Activated naive CD4-positive, alpha-beta T cell treated with anti-CD3 and anti-CD28 coated beads, Interleukin-2, amount 50 U/mL, for 72 hours (primary cell): ENCODE measurements around the gene FOXO1. TPM values are rescaled to one million over a fixed set of nuclear protein-coding genes. Genes with fewer than 3 reads are reported as not detected.

ENCODE experiments used
- ATAC-seq, 2 donors: fragments of 150-1000 bp; cut with Tn5 transposase; 2 replicates each; pipeline ENCODE4 v1.10.0; 2021; ENCODE audit warnings: mild to moderate bottlenecking in 2 of 2, moderate library complexity in 2 of 2
- DNase-seq, 2 donors: peaks; one replicate each; pipeline ENCODE4 v3.0.0; 2021 to 2022; ENCODE audit warnings: low spot score in 2 of 2
- H3K27ac Mint-ChIP-seq, 2 donors: one replicate each; pipeline ENCODE4 v1.8.0; 2022; ENCODE audit warnings: mild to moderate bottlenecking in 2 of 2, mixed read lengths in 2 of 2
- H3K36me3 Mint-ChIP-seq, 2 donors: one replicate each; pipeline ENCODE4 v1.8.0; 2022; ENCODE audit warnings: mixed read lengths in 2 of 2
- H3K9me3 Mint-ChIP-seq, 2 donors: one replicate each; pipeline ENCODE4 v1.8.0; 2022; ENCODE audit warnings: mixed read lengths in 2 of 2
- total RNA-seq, 2 donors: library from RNA; stranded (reverse); gene quantifications; one replicate each; pipeline ENCODE4 v1.2.3, GENCODE V29; 2022

Gene FOXO1
- total RNA-seq, 2 donors from 2014 or later = 40.4 to 57.8 TPM

DNA sequence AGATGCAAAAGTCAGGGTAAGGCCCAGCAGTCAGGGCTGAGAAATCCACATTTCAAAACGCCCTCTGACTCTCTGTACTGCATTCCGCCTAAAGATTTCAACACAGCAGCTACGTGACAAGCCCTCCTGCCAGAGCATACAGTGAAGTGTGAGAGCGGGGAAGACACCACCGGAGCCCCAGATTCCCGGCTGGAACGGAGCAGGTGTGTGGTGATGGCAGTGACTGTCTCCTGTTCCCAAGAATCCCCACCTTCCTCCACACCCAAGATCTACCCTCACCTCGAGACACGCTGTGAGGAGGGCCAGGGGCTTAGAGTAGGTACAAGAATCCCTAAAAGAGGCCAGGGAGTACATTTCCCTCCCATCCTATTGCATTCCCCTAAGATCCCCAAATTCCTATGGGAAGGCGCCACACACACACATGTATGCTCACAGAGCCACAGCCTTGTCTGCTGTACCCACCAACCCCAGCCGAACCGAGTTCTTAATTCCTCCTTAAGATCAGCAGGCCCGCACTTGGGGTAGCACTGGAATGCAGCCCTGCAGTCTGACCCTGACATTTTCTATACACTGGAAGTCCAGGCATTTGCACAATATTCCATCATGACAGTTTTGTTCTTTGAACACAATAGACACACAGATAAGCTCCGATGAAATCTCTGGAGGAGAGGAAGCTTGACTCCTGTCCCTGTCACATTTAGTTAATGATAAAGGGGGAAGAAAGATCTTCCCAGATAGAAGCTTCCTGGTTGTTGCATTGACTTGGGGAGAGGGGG, 102.9 kb downstream of the FOXO1 start:
- Mint-ChIP-seq H3K9me3 (peaks cover 0 to 4% of the 10 kb centered on the region in 2 donors), H3K27ac (peak overlapping the region; percentile 60 to 62), H3K36me3 (peaks cover 18 to 33% of the 10 kb centered on the region in 2 donors)
- ATAC-seq = no peak
- DNase-seq = no peak

DNA sequence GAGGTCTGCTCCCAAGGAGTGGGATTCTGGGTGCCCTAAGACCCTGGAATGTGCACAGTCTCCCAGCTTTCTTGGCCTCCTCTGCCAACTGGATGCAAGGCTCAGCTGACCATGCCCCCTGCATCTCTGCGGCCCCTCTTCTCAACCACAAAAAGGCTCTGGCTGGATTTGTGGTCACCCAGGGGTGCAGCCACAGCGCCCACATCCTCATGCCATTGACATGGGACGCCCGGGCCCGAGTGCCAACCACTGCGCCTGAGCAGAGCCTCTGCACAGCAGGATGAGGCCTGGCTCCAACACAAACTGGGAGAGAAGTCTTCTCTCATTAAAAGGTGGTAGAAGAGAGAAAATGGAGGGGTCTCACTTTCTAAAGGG, 103.5 kb downstream of the FOXO1 start:
- peak overlapping the region; percentile 16 to 60 for H3K27ac Mint-ChIP-seq
- peaks cover 0 to 4% of the 10 kb centered on the region in 2 donors for H3K9me3 Mint-ChIP-seq
- ATAC-seq (peak; percentile 22 to 47), DNase-seq (no peak)
- H3K36me3 Mint-ChIP-seq = peaks cover 19 to 27% of the 10 kb centered on the region in 2 donors

DNA sequence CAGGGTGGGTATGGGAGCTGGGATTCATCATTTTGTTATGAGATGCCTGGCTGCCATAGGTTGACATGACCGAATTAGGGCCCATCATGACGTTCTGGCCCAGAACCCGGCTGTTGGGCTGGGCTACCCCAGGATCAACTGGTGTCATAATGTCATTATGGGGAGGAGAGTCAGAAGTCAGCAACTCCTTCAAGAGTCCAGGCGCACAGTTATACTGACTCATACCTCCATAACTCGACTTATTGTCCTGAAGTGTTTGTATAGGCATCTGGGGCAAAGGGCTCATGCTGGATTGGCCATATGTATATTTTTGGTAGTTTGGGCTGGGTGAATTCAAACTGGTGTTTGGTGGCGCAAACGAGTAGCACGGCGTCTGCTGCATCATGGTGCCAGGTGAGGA, 106.5 kb downstream of the FOXO1 start:
- Mint-ChIP-seq H3K9me3 (peaks cover 0 to 4% of the 10 kb centered on the region in 2 donors), H3K36me3 (peaks cover 24 to 38% of the 10 kb centered on the region in 2 donors), H3K27ac (no peak overlapping the region)
- ATAC-seq (no peak), DNase-seq (no peak)

DNA sequence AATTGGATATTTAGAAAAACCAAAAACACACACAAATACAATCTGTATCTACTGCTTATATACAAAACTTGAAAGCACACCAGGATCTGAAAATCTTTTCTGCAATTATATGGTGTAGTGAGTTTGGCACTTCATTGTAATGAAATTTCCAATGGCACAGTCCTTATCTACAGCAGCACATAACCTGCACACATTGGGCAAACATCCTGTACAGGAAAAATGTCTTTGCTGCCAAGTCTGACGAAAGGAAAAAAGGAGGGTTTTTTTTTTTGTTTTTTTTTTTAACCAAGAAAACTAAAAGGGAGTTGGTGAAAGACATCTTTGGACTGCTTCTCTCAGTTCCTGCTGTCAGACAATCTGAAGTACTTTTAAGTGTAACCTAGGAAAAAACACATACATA, 107.8 kb downstream of the FOXO1 start:
- ATAC-seq = no peak
- DNase-seq = no peak
- Mint-ChIP-seq H3K9me3 (peaks cover 0 to 4% of the 10 kb centered on the region in 2 donors), H3K27ac (peak overlapping the region in 1 of 2 donors; percentile 66), H3K36me3 (peaks cover 24 to 43% of the 10 kb centered on the region in 2 donors)

DNA sequence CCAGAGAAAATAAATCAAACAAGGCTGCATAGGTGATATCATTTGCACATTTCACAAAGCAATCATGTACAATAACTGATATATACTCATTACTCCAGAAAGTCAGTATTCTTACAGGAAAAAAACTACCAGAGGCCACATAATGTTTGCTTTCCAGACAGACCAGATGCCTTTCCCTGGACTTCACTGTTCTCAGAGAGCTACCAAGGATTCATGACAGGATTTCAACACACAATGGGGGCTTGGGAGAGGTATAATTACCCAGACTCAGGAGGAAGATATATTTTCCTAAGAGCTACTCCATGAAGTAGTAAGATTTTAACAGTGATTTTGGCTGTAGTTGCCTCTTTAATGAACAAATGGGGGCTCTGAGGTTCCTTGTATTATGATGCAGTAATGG, 110.0 kb downstream of the FOXO1 start:
- H3K27ac Mint-ChIP-seq = no peak overlapping the region
- peaks cover 24 to 43% of the 10 kb centered on the region in 2 donors for H3K36me3 Mint-ChIP-seq
- peaks cover 0 to 4% of the 10 kb centered on the region in 2 donors for H3K9me3 Mint-ChIP-seq
- DNase-seq (no peak), ATAC-seq (no peak)

DNA sequence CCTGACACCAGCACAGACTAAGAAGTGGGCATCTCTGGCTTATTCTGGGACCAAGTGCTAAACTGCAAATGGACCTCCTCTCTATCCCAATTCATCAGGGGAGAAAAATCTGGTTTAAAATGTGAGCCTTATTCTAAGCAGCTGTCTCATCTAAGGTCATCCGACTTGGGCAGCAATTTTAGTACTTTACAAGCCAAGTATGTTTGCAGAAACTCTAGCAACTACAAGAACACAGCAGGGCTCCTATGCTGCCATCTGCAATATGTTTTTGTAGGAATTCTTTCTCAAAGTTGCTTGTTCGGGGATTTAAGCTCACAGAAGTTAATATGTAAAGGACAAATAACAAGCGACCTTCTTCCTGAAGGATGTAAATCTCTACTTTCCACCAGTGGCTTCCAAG, 113.1 kb downstream of the FOXO1 start:
- peak overlapping the region in 1 of 2 donors; percentile 61 for H3K27ac Mint-ChIP-seq
- H3K9me3 Mint-ChIP-seq = peaks cover 0 to 7% of the 10 kb centered on the region in 2 donors
- ATAC-seq = no peak
- no peak for DNase-seq
- peaks cover 5 to 18% of the 10 kb centered on the region in 2 donors for H3K36me3 Mint-ChIP-seq

DNA sequence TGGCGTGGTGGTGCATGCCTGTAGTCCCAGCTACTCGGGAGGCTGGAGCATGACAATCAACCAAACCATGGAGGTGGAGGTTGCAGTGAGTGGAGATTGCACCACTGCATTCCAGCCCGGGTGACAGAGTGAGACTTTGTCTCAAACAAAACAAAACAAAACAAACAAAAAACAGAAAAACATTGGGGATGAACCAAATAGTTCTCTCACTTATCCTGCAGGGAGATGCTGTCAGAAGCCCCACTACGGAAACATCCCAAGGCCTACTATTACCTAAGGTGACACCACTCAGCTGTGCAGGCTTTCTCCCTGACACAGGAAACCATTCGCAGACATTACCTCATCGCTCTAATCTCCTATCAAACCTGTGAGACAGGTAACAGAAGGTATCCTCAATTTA, 113.5 kb downstream of the FOXO1 start:
- Mint-ChIP-seq H3K27ac (peak overlapping the region in 1 of 2 donors; percentile 61), H3K9me3 (peaks cover 0 to 7% of the 10 kb centered on the region in 2 donors), H3K36me3 (peaks cover 5 to 18% of the 10 kb centered on the region in 2 donors)
- DNase-seq = no peak
- no peak for ATAC-seq

DNA sequence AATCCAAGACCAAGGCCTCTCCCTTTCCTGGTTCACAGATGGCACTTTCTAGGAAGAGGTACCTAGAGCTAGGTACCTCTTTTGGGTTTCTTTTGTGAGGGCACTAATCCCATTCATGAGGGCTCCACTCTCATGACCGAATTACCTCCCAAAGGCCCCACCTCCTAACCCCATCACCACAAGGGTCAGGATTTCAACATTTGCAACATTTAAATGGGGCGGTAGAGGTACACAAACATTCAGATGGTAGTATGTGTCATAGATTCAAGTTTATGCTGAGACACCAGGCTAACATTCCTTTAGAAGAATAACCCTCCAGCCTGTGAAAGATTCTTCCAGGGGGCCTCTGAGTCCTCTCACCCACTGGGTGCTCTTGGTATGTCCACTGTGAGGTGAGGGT, 116.3 kb downstream of the FOXO1 start:
- no peak for DNase-seq
- no peak overlapping the region for H3K27ac Mint-ChIP-seq

DNA sequence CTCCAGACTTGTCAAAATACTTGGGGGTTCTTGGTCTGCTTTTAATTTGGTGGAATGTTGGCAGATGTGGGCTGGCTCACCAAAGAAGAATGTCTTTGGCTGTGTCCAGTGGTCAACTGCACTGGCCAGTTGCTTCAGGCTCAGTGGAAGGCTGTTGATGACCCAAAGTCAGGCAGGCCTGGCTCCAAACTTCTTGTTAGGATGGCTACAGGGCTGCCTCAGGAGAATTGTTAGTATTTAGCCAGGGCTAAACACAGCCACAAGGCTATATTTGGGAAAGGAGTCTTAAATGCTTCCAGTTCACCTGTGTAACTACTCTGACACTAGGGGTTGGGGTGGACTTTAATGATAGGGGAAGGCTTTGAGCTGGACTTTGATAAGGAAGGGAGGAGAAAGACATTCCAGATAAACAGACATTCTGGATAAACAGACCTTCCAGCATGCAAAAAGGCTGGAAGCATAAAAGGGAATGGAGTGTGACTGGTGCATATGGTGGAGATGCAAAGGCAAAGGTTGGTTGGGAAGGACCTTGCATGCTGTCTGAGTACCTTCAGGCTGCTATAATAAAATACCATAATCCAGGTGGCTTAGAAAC, 116.8 kb downstream of the FOXO1 start:
- ATAC-seq = no peak
- DNase-seq = no peak
- Mint-ChIP-seq H3K9me3 (peaks cover 0 to 7% of the 10 kb centered on the region in 2 donors), H3K27ac (no peak overlapping the region), H3K36me3 (peaks cover 0 to 5% of the 10 kb centered on the region in 2 donors)

More for the DNA sequence above, 116.3 kb downstream of the FOXO1 start:
- ATAC-seq = no peak
- peaks cover 0 to 7% of the 10 kb centered on the region in 2 donors for H3K9me3 Mint-ChIP-seq
- peaks cover 0 to 7% of the 10 kb centered on the region in 2 donors for H3K36me3 Mint-ChIP-seq

DNA sequence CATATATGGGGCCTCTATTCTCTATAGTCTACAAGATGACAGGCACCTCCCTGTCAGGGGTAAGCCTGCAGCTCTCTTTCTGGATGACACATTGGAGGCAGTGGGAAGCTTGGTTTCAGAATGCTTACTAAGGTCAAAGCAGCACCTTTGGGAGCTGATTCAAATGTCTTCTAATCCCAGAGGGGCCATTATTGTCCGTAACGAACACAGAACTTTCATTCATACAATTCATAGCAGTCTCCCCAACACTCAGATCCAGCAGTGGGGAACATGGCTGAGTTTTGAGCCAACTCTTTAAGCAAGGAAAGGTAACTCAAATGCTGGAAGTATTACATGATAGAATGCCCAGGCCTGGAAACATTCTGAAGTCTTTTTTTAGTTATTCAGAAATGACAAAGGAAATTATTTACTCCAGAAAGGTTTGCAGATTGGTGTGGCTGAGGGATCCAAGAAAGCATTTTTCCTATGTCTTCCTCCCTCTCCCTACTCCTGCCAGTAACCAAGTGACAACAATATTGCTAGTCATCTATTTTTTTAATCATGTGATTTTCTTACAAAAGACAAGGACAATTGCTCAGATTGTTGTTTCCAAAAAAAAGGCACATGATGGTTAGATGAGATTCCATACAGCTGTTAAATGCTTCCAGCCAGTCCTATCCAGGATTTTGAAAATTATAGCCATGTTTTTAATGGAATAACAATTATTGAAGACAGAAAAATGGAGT, 118.7 kb downstream of the FOXO1 start:
- Mint-ChIP-seq H3K27ac (peak overlapping the region in 1 of 2 donors; percentile 77), H3K9me3 (peaks cover 0 to 7% of the 10 kb centered on the region in 2 donors), H3K36me3 (no peaks in the 10 kb centered on the region)
- ATAC-seq (peak in 1 of 2 donors; percentile 62), DNase-seq (no peak)

DNA sequence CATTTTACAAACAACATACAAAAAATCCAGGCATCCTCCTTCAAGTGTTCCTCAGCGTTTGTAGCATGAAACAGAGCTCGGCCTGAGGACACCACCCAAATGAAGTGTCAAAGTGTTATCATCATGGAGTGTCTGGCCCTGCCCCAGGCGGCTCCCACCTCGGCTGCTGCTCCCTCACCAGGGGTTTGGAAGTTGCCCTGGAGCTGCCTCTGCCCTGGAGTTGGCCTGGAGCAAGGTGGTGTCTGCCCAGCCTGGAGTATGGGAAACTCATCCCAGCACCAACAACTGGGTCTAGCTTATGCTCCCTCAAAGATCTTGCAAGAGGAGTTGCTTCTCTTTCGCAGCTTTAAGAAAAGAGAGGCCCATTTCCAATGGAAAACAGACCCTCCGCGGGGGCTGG, 120.4 kb downstream of the FOXO1 start:
- DNase-seq = no peak
- Mint-ChIP-seq H3K9me3 (peaks cover 0 to 5% of the 10 kb centered on the region in 2 donors), H3K36me3 (no peaks in the 10 kb centered on the region), H3K27ac (no peak overlapping the region)
- ATAC-seq = no peak

DNA sequence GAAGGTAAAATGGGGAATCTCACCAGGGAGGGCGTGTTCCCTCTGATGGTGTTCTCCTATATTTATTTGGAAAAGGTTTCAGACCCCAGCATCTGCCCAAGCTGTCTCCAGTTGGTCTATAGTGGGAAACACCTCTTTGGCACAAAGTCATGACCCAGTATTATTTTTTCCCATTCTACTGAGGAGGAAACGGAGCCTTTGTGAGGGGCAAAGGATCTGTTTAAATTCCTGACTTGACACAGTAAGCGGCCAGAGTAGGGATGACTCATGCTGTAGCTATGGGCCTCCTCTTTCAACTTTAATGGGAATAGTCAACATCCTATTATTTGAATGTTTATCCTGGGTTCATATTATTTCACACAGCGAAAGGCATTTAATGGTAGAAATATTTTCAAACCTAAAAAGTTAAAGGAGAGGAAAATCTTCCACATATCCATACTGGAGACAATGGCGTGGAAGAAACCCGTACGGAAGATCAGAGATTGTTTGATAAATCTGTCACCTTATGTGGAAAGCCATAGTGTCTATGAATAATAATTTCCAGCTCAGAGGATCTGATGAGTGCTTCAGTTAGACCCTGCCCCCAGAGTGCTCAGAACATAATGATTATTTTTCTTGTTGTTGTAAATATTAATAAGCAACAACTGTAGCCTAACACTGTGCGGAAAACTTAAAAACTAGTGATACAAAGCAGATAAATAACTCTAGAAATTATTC, 126.0 kb downstream of the FOXO1 start:
- Mint-ChIP-seq H3K9me3 (no peaks in the 10 kb centered on the region), H3K36me3 (no peaks in the 10 kb centered on the region), H3K27ac (peak overlapping the region in 1 of 2 donors; percentile 9)
- DNase-seq (no peak), ATAC-seq (no peak)

DNA sequence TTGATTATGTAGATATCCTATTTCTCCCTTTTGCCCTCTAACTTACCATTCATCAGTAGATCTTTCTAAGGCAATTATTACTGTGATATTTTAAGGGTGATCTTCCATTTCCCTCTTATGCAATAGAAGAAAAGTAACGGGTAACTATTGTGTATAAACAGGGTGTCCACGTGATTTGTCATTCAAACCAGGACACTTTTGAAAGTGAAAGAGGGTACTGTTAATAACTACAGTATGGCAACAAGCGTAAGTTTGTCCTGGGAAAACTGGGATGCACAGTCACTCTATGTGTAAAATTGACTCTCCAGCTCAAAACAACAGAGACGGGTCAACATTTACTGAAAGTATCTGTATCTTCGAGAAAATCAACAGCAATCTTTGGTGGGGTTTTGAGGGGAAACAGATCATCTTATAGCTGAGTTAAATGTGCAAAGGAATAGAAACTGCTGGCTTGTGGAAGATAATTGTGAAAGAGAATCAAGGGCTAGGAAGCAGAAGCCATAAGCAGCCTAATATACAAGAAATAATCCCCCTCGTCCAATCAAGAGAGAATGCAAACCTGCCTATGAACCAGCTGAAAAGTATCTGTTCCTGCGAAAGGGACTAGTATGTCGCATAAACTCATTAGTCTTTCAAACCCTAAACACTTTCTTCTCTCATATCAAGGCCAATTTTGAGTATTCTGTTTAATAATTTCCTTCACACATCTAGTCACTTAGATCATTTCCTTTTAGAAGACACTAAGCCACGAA, 126.7 kb downstream of the FOXO1 start:
- no peaks in the 10 kb centered on the region for H3K36me3 Mint-ChIP-seq
- no peak for ATAC-seq
- no peaks in the 10 kb centered on the region for H3K9me3 Mint-ChIP-seq
- H3K27ac Mint-ChIP-seq = no peak overlapping the region
- no peak for DNase-seq

DNA sequence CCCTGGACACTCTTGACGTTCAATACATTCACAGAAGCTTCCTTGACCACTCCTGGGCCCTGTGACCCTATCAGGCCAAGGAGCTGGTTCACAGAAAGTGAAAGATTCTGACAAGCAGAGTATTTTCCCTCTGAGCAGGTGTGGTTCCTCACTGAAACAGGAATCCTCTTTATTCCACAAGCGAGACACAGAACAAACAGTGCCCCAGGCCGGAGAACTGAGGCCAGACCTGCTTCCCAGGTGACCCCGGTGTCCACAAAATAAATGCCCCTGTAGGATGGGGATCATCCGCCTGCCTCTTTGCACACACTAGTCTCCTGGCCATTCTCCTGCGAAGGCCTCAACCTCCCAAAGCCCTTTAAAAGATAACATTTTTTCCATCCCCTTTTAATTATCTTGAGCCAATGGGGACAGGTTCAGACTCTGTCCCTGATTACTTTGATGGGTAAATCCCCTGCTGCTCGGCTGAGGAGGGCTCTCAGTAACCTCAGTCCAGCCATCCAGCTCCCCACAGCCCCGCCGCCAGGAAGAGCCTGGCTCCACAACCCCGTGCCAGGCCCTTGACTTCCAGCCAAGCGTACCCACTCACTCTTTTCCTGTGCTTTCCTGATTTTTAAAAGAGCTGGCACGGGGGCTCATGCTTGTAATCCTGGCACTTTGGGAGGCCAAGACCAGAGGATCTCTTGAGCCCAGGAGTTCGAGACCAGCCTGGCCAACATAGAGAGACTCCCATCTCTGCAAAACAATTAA, 129.1 kb downstream of the FOXO1 start:
- no peak for DNase-seq
- Mint-ChIP-seq H3K9me3 (peaks cover 0 to 2% of the 10 kb centered on the region in 2 donors), H3K36me3 (no peaks in the 10 kb centered on the region), H3K27ac (peak overlapping the region in 1 of 2 donors; percentile 44)
- no peak for ATAC-seq

DNA sequence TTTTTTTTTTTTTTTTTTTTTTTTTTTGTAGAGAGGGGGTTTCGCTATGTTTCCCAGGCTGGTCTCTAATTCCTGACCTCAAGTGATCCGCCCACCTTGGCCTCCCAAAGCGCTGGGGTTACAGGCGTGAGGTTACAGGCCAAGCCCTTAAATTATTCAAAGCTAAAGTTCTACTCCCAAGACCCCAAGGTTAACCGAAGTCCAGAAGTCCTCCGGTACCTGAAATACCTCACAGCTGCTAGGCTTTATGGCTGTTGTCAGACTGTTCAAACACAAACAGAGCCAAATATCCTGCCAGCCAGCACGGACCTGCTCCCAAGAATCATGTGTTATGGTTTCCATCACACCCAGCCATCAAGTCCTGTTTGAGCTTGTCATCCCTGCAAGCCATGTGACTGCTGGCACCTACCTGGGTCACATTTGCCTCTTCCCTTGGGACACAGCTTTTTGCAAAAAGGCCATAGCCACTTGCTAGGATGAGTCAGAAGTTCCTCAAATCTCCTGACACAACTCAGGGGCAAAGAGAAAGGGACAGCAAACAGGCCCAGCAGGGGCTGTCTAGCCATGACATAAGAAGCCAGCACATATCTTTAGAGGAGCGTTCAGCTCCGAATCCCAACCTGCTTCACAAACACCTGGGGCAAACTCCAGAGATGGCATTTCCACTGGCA, 129.9 kb downstream of the FOXO1 start:
- peaks cover 0 to 4% of the 10 kb centered on the region in 2 donors for H3K36me3 Mint-ChIP-seq
- peak in 1 of 2 donors; percentile 18 for ATAC-seq
- no peak overlapping the region for H3K27ac Mint-ChIP-seq
- H3K9me3 Mint-ChIP-seq = peaks cover 0 to 6% of the 10 kb centered on the region in 2 donors
- no peak for DNase-seq
